Right renal pelvis (tissue), 4 donors: ENCODE measurements around the gene TRAF7. TPM values are rescaled to one million over a fixed set of nuclear protein-coding genes. Genes with fewer than 3 reads are reported as not detected.
A peak's percentile ranks its signal among the peaks of the same experiment; 100 is the strongest.
"Not testable (repeated sequence)": the region's sequence is repeated elsewhere in the genome, so short reads cannot be mapped to it uniquely, and the experiment has no call there.

ENCODE experiments used
- DNase-seq, 4 donors: peaks; one replicate each; pipeline ENCODE4 v3.0.0-alpha.2; 2013; ENCODE audit warnings: low read depth in 4 of 4, low spot score in 3 of 4, missing footprints in 1 of 4
- polyA plus RNA-seq, 4 donors: library from polyadenylated mRNA; unstranded; fragments of 120-200 nt; gene quantifications; one replicate each; pipeline ENCODE4 v1.2.1, GENCODE V29; 2013; ENCODE audit not compliant: insufficient read length in 4 of 4

The TRAF7 gene
- polyA plus RNA-seq, 4 donors = 53.7 to 63.4 (median 57.5) TPM

- DNase-seq = no peak
Observed at GRCh38 chr16:2196981-2197511, 41.5 kb downstream of the TRAF7 start.

- DNase-seq = no peak
Observed at GRCh38 chr16:2197765-2198164, 42.2 kb downstream of the TRAF7 start.

GRCh38 chr16:2198283-2198682 lies 42.7 kb downstream of the TRAF7 start:
- DNase-seq = no peak

- DNase-seq = no peak
Observed at GRCh38 chr16:2199095-2199494, 43.5 kb downstream of the TRAF7 start.

- DNase-seq = no peak
Observed at GRCh38 chr16:2199621-2200139, 44.1 kb downstream of the TRAF7 start.

- no peak for DNase-seq
Observed at GRCh38 chr16:2200313-2200712, 44.7 kb downstream of the TRAF7 start.

- DNase-seq = not testable (repeated sequence)
Observed at GRCh38 chr16:2203119-2203688, 47.6 kb downstream of the TRAF7 start.

- no peak for DNase-seq
Observed at GRCh38 chr16:2204416-2205103, 49.0 kb downstream of the TRAF7 start.

- peak; percentile 76 to 93 (median 78) for DNase-seq
Observed at GRCh38 chr16:2205104-2205966, 49.8 kb downstream of the TRAF7 start, which contains the start of gene MLST8. TSS of gene MLST8 (plus strand) at chr16:2205454. CDS start at chr16:2206086, 632 bp downstream.

- no peak for DNase-seq
Observed at GRCh38 chr16:2205967-2206313, 50.4 kb downstream of the TRAF7 start.

- DNase-seq = no peak
Observed at GRCh38 chr16:2206420-2206779, 50.8 kb downstream of the TRAF7 start.

GRCh38 chr16:2206780-2207433 lies 51.3 kb downstream of the TRAF7 start:
- DNase-seq = no peak

GRCh38 chr16:2207872-2208271 lies 52.3 kb downstream of the TRAF7 start:
- no peak for DNase-seq

- DNase-seq = no peak
Observed at GRCh38 chr16:2208308-2208707, 52.7 kb downstream of the TRAF7 start.

GRCh38 chr16:2208772-2209171 lies 53.2 kb downstream of the TRAF7 start:
- no peak for DNase-seq

GRCh38 chr16:2209258-2210008 lies 53.9 kb downstream of the TRAF7 start:
- DNase-seq = no peak

- no peak for DNase-seq
Observed at GRCh38 chr16:2210009-2210332, 54.4 kb downstream of the TRAF7 start.

- DNase-seq = no peak
Observed at GRCh38 chr16:2210386-2211365, 55.1 kb downstream of the TRAF7 start, which contains the start of gene BRICD5. TSS of gene BRICD5 (minus strand) at chr16:2210863. CDS start at chr16:2210833, 30 bp downstream.

- no peak for DNase-seq
Observed at GRCh38 chr16:2211923-2212347, 56.4 kb downstream of the TRAF7 start.
